Immature natural killer cell (primary cell): ENCODE data around the gene ARHGAP26. TPM values are rescaled to one million over a fixed set of nuclear protein-coding genes. Genes with fewer than 3 reads are reported as not detected.
A peak's percentile ranks its signal among the peaks of the same experiment; 100 is the strongest.

Source experiments
- DNase-seq, 3 donors: peaks; one replicate each; pipeline ENCODE4 v3.0.0; 2022; ENCODE audit warnings: mixed read lengths in 1 of 3
- H3K27ac Mint-ChIP-seq, 6 donors: one replicate each; pipeline ENCODE4 v1.8.0; 2020; ENCODE audit warnings: mixed read lengths in 6 of 6, mild to moderate bottlenecking in 5 of 6, inconsistent platforms in 4 of 6, moderate library complexity in 3 of 6
- H3K27me3 Mint-ChIP-seq, 3 donors: one replicate each; pipeline ENCODE4 v1.8.0; 2020 to 2021; ENCODE audit warnings: low read depth in 3 of 3, mild to moderate bottlenecking in 3 of 3, mixed read lengths in 3 of 3, moderate library complexity in 3 of 3, inconsistent platforms in 1 of 3
- H3K36me3 Mint-ChIP-seq, 3 donors: one replicate each; pipeline ENCODE4 v1.8.0; 2020; ENCODE audit warnings: mixed read lengths in 3 of 3, inconsistent platforms in 2 of 3, mild to moderate bottlenecking in 2 of 3
- H3K4me1 Mint-ChIP-seq, 2 donors: one replicate each; pipeline ENCODE4 v1.8.0; 2020; ENCODE audit warnings: inconsistent platforms in 2 of 2, mild to moderate bottlenecking in 2 of 2, mixed read lengths in 2 of 2, moderate library complexity in 1 of 2
- H3K4me3 Mint-ChIP-seq, 5 donors: one replicate each; pipeline ENCODE4 v1.8.0; 2020; ENCODE audit warnings: mild to moderate bottlenecking in 5 of 5, mixed read lengths in 5 of 5, inconsistent platforms in 3 of 5, moderate library complexity in 3 of 5
- H3K9me3 Mint-ChIP-seq, 6 donors: one replicate each; pipeline ENCODE4 v1.8.0; 2020; ENCODE audit warnings: mild to moderate bottlenecking in 6 of 6, mixed read lengths in 6 of 6, inconsistent platforms in 4 of 6, moderate library complexity in 3 of 6
- polyA plus RNA-seq, 3 donors: library from polyadenylated mRNA; unstranded; fragments of 300-500 nt; fragmentation: Illumina TruSeq; gene quantifications; one replicate each; pipeline ENCODE4 v1.2.3, GENCODE V29; 2021

Gene ARHGAP26
- polyA plus RNA-seq, 3 donors from 2014 or later, result 14.5 to 43.7 (median 17.6) TPM

DNA sequence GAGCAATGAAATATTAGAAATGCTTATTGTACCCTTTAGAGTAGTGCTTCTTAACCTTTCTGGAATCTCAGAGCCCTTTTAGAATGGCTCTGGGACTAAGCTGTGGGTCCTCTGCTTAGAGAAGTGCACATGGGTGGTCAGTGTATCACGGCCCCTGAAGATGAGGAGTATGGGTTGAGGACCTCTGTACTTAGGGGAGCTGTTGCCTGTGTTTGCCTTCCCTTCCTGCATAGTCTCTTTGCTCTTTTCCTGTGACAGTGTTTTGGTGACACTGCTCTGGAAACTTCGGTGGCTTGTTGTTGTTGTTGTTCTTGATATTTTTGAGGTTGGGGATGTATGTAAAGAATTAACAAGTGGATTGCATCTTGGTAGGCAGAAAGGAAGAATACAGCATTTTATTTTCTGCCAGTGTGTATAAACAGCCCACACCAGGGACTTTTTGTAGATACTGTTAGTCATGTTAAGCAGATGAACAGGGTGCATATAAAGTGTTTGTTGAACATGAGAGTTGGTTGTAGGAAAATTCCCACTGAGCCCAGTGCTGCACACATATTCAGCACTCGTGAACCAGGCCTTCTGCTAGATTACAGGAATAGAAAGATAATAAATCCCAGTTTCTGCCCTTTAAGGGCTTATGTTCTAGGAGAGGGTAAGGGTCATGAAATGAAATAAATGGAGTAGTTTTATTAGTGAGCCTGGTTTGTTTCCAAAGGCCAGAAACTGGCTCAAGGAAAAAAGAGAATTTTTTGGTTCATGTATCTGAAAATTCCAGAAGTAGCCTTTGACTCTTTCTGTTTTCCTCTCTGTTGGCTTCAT lies 199.7 kb downstream of the ARHGAP26 start:
- no peak for DNase-seq
- H3K27ac Mint-ChIP-seq, result peak overlapping the region; percentile 91 to 99 (median 94)
- peaks cover 95 to 99% of the 10 kb centered on the region in 2 donors for H3K4me1 Mint-ChIP-seq
- H3K27me3 Mint-ChIP-seq, result peaks cover 0 to 14% (median 7%) of the 10 kb centered on the region in 3 donors
- peaks cover 4 to 14% (median 8%) of the 10 kb centered on the region in 3 donors for H3K36me3 Mint-ChIP-seq
- H3K4me3 Mint-ChIP-seq, result peak overlapping the region; percentile 5 to 84 (median 61)
- no peaks in the 10 kb centered on the region for H3K9me3 Mint-ChIP-seq

DNA sequence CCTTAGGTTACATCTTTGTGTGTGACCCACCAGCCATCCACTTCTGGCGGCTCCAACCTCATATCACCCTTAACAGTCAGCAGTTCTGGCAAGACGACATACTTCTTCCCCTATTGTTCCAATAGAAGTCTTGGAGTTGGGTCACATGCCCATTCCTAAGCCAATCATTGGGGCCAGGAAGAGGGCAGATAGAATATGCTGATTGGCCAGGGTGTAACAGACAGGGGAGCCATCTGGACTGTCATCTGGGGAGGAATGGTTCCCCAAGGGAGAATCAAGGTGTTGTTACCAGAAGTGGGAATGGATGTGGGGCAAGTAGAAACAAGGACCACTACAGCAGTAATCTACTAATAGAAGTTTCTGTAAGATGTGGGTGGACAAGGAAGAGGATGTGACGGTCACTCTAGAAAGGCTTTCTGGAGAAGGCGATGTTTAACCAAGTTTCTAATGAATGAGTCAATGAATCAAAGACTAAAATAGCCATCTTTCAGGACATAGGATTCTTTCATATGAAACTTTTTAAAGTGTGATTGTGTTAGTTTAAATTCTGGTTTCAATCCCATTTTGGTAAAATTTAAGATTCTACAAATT lies 200.4 kb downstream of the ARHGAP26 start:
- Mint-ChIP-seq H3K27ac (peak overlapping the region; percentile 91 to 99 (median 94)), H3K27me3 (peaks cover 2 to 13% (median 8%) of the 10 kb centered on the region in 3 donors), H3K36me3 (peaks cover 5 to 16% (median 8%) of the 10 kb centered on the region in 3 donors), H3K4me3 (peak overlapping the region in 4 of 5 donors; percentile 44 to 84 (median 70)), H3K9me3 (no peaks in the 10 kb centered on the region), H3K4me1 (peaks cover 95 to 99% of the 10 kb centered on the region in 2 donors)
- DNase-seq, result no peak

DNA sequence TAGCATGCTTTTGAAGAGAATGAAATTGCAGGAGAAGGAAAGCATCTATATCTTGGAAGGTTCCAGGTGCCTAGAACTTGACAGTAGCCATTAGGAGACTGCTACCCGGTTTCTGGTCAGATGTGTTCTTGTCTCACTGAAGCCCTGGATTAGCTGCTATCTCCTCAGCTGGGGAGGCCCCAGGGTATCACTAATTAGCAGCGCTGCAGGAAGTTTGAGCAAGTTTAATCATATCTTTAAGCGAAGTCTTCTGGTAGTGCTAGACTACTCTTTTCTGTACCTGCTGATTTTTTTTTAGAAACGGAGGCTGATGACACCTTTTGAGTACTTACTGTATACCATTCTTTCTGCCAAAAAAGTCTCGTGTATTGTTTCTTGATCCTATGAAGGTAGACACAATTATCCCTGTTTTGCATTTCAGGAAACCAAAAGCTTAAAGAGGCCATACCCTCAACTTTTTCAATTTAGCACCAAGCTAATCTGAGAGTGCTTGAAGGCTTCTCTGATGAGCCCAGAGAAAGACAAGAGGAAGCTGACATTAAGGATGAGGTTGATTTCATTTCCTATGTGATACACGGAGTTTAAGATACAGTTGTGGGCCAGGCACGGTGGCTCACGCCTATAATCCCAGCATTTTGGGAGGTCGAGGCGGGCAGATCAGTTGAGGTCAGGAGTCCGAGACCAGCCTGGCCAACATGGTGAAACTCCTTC lies 201.3 kb downstream of the ARHGAP26 start:
- Mint-ChIP-seq H3K36me3 (peaks cover 5 to 16% (median 8%) of the 10 kb centered on the region in 3 donors), H3K4me1 (peaks cover 95 to 99% of the 10 kb centered on the region in 2 donors), H3K4me3 (peak overlapping the region; percentile 44 to 84 (median 68)), H3K27ac (peak overlapping the region; percentile 91 to 99 (median 94)), H3K9me3 (no peaks in the 10 kb centered on the region), H3K27me3 (peaks cover 2 to 11% (median 8%) of the 10 kb centered on the region in 3 donors)
- DNase-seq, result peak in 2 of 3 donors; percentile 44 to 47

- peaks cover 5 to 16% (median 8%) of the 10 kb centered on the region in 3 donors for H3K36me3 Mint-ChIP-seq
- peak overlapping the region; percentile 57 to 84 (median 68) for H3K4me3 Mint-ChIP-seq
- no peaks in the 10 kb centered on the region for H3K9me3 Mint-ChIP-seq
- no peak for DNase-seq
- peaks cover 2 to 12% (median 9%) of the 10 kb centered on the region in 3 donors for H3K27me3 Mint-ChIP-seq
- peak overlapping the region; percentile 91 to 99 (median 94) for H3K27ac Mint-ChIP-seq
- H3K4me1 Mint-ChIP-seq, result peaks cover 96 to 99% of the 10 kb centered on the region in 2 donors
Measured at GRCh38 chr5:142972064-142972570, 201.9 kb downstream of the ARHGAP26 start.

DNA sequence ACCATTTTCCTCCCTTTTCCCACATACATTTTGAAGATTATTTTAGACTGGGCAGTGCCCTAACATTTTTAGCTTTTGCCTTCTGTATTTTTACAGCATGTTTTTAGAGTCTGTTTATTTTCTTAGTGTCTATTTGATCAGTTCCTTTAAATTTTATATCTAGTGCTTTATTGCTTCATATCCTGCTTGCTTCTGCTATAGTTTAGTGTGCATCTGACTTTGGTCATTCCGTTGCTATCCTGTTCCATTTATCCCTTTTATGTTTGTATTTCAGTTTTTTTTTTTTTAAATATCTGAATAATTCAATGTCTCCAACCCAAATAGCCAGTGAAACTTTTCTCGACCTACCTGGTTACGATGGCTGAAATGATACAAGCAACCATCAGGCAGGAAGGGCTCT lies 203.8 kb downstream of the ARHGAP26 start:
- H3K4me1 Mint-ChIP-seq, result peaks cover 99 to 100% of the 10 kb centered on the region in 2 donors
- H3K4me3 Mint-ChIP-seq, result peak overlapping the region; percentile 73 to 88 (median 82)
- peak overlapping the region; percentile 94 to 100 (median 98) for H3K27ac Mint-ChIP-seq
- peaks cover 5 to 10% (median 8%) of the 10 kb centered on the region in 3 donors for H3K36me3 Mint-ChIP-seq
- peaks cover 7 to 20% (median 19%) of the 10 kb centered on the region in 3 donors for H3K27me3 Mint-ChIP-seq
- no peak for DNase-seq
- H3K9me3 Mint-ChIP-seq, result no peaks in the 10 kb centered on the region

- H3K4me1 Mint-ChIP-seq, result peaks cover 99 to 100% of the 10 kb centered on the region in 2 donors
- no peak for DNase-seq
- no peaks in the 10 kb centered on the region for H3K9me3 Mint-ChIP-seq
- H3K27me3 Mint-ChIP-seq, result peaks cover 7 to 23% (median 19%) of the 10 kb centered on the region in 3 donors
- H3K36me3 Mint-ChIP-seq, result peaks cover 5 to 10% (median 8%) of the 10 kb centered on the region in 3 donors
- peak overlapping the region; percentile 94 to 100 (median 98) for H3K27ac Mint-ChIP-seq
- peak overlapping the region; percentile 73 to 88 (median 82) for H3K4me3 Mint-ChIP-seq
Measured at GRCh38 chr5:142974409-142974808, 204.2 kb downstream of the ARHGAP26 start.

DNA sequence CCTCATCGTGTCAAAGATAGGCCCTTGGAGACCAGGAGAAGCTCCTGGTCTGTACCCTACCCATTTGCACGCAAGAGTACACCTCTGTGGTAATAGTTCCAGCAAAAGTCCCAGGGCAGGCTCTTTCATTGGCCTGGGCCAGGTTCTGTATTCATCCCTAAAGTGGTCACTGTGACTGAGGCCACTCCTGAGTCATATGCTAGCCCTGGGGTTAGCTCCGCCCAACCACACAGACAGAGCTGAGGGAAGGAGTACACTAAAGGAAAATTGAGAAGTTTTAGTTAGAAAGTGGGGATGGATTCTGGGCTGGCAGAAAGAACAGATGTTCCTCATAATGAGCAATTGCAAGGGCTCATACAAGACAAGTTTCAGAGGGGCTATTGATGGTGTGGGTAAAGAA lies 206.7 kb downstream of the ARHGAP26 start:
- peaks cover 11 to 15% (median 15%) of the 10 kb centered on the region in 3 donors for H3K36me3 Mint-ChIP-seq
- H3K27ac Mint-ChIP-seq, result peak overlapping the region; percentile 94 to 100 (median 98)
- peak overlapping the region; percentile 79 to 88 (median 82) for H3K4me3 Mint-ChIP-seq
- H3K4me1 Mint-ChIP-seq, result peaks cover 97 to 99% of the 10 kb centered on the region in 2 donors
- H3K27me3 Mint-ChIP-seq, result peaks cover 7 to 22% (median 18%) of the 10 kb centered on the region in 3 donors
- no peak for DNase-seq
- no peaks in the 10 kb centered on the region for H3K9me3 Mint-ChIP-seq

GRCh38 chr5:142977363-142978051 lies 207.3 kb downstream of the ARHGAP26 start:
- peak; percentile 92 for DNase-seq
- Mint-ChIP-seq H3K27me3 (peaks cover 7 to 22% (median 18%) of the 10 kb centered on the region in 3 donors), H3K4me1 (peaks cover 97 to 99% of the 10 kb centered on the region in 2 donors), H3K9me3 (no peaks in the 10 kb centered on the region), H3K27ac (peak overlapping the region; percentile 94 to 100 (median 98)), H3K36me3 (peaks cover 11 to 15% (median 15%) of the 10 kb centered on the region in 3 donors), H3K4me3 (peak overlapping the region; percentile 79 to 88 (median 82))

DNA sequence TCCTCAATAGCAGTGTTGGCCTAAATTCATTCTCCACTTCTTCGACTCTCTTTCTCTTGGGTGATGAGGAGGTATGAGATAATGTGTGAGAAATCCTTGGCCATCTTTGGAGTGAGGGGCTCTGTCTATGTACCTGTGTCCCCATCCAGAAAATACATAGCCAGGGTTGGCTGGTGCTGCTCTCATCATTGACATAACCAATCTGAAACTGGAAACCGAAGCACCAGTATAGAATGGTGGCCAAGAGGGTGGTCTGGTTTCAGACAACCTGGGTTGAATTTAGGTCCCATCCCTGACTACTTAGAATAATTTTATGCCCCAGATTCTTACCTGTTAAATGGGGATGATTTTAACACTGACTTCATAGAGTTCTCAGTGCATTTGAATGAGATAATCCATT lies 208.1 kb downstream of the ARHGAP26 start:
- peak overlapping the region; percentile 94 to 100 (median 98) for H3K27ac Mint-ChIP-seq
- no peak for DNase-seq
- H3K36me3 Mint-ChIP-seq, result peaks cover 11 to 15% (median 15%) of the 10 kb centered on the region in 3 donors
- H3K27me3 Mint-ChIP-seq, result peaks cover 7 to 24% (median 18%) of the 10 kb centered on the region in 3 donors
- H3K4me1 Mint-ChIP-seq, result peaks cover 98 to 99% of the 10 kb centered on the region in 2 donors
- H3K9me3 Mint-ChIP-seq, result no peaks in the 10 kb centered on the region
- H3K4me3 Mint-ChIP-seq, result peak overlapping the region; percentile 79 to 88 (median 82)

GRCh38 chr5:142978726-142979125 lies 208.5 kb downstream of the ARHGAP26 start:
- Mint-ChIP-seq H3K27me3 (peaks cover 7 to 24% (median 18%) of the 10 kb centered on the region in 3 donors), H3K4me1 (peaks cover 97 to 99% of the 10 kb centered on the region in 2 donors), H3K36me3 (peaks cover 11 to 15% (median 15%) of the 10 kb centered on the region in 3 donors), H3K9me3 (no peaks in the 10 kb centered on the region), H3K27ac (peak overlapping the region; percentile 94 to 100 (median 98)), H3K4me3 (peak overlapping the region; percentile 72 to 88 (median 80))
- DNase-seq, result no peak

- Mint-ChIP-seq H3K36me3 (peaks cover 10 to 20% (median 14%) of the 10 kb centered on the region in 3 donors), H3K9me3 (peaks cover 0 to under 1% (median 0%) of the 10 kb centered on the region in 6 donors), H3K4me3 (peak overlapping the region; percentile 56 to 88 (median 79)), H3K4me1 (peaks cover 97 to 99% of the 10 kb centered on the region in 2 donors), H3K27me3 (peaks cover 7 to 20% (median 18%) of the 10 kb centered on the region in 3 donors), H3K27ac (peak overlapping the region; percentile 94 to 100 (median 98))
- no peak for DNase-seq
Measured at GRCh38 chr5:142979636-142980035, 209.5 kb downstream of the ARHGAP26 start.

- peaks cover 93 to 99% of the 10 kb centered on the region in 2 donors for H3K4me1 Mint-ChIP-seq
Measured at GRCh38 chr5:142981475-142981874, 211.3 kb downstream of the ARHGAP26 start.

More at GRCh38 chr5:142981475-142981874, 211.3 kb downstream of the ARHGAP26 start:
- peaks cover 5 to 18% (median 13%) of the 10 kb centered on the region in 3 donors for H3K27me3 Mint-ChIP-seq
- no peak for DNase-seq
- peak overlapping the region; percentile 94 to 99 (median 97) for H3K27ac Mint-ChIP-seq
- peaks cover 12 to 23% (median 16%) of the 10 kb centered on the region in 3 donors for H3K36me3 Mint-ChIP-seq
- H3K9me3 Mint-ChIP-seq, result peaks cover 0 to 6% (median 3%) of the 10 kb centered on the region in 6 donors
- peak overlapping the region; percentile 57 to 76 (median 71) for H3K4me3 Mint-ChIP-seq
